Endothelial cell of umbilical vein (primary cell): ENCODE measurements around the gene RNF213.

Experiments
- EZH2 ChIP-seq: IDR thresholded peaks from 2 replicates; pipeline ENCODE4 v1.6.1; 2012; ENCODE audit warnings: borderline replicate concordance, low read depth, mild to moderate bottlenecking, moderate library complexity, low read length, inconsistent platforms; ENCODE audit not compliant: severe bottlenecking
- JUN ChIP-seq: IDR thresholded peaks from 2 replicates; pipeline ENCODE4 v1.6.1; 2011; ENCODE audit warnings: borderline replicate concordance, low read depth; ENCODE audit not compliant: insufficient read length, insufficient read depth
- MYC ChIP-seq: IDR thresholded peaks from one replicate; pipeline ENCODE4 v1.6.1; 2011; ENCODE audit warnings: mild to moderate bottlenecking, low read depth, low read length
- POLR2A ChIP-seq: IDR thresholded peaks from 2 replicates; pipeline ENCODE4 v1.6.1; 2012; ENCODE audit warnings: low read depth, mild to moderate bottlenecking, control low read depth, low read length
- POLR2AphosphoS5 ChIP-seq: IDR thresholded peaks from 2 replicates; pipeline ENCODE4 v1.6.1; 2012; ENCODE audit warnings: low read depth, mild to moderate bottlenecking, control low read depth, low read length, moderate library complexity; ENCODE audit not compliant: insufficient read depth
- TF ChIP-seq, protein P1 (sequence below), 2 donors: IDR thresholded peaks; 1 replicate in 1 of 2; 2 replicates in 1 of 2; pipeline ENCODE4 v1.5.1; 2011; ENCODE audit warnings: low read length in 2 of 2, mild to moderate bottlenecking in 2 of 2, moderate library complexity in 2 of 2, control low read depth in 1 of 2, inconsistent platforms in 1 of 2, low read depth in 1 of 2; ENCODE audit not compliant: insufficient read depth in 1 of 2; ENCODE audit errors: extremely low read depth in 1 of 2
- TF ChIP-seq, protein P2 (sequence below): IDR thresholded peaks from 2 replicates; pipeline ENCODE4 v1.6.1; 2011; ENCODE audit not compliant: insufficient read depth, insufficient read length

DNA sequence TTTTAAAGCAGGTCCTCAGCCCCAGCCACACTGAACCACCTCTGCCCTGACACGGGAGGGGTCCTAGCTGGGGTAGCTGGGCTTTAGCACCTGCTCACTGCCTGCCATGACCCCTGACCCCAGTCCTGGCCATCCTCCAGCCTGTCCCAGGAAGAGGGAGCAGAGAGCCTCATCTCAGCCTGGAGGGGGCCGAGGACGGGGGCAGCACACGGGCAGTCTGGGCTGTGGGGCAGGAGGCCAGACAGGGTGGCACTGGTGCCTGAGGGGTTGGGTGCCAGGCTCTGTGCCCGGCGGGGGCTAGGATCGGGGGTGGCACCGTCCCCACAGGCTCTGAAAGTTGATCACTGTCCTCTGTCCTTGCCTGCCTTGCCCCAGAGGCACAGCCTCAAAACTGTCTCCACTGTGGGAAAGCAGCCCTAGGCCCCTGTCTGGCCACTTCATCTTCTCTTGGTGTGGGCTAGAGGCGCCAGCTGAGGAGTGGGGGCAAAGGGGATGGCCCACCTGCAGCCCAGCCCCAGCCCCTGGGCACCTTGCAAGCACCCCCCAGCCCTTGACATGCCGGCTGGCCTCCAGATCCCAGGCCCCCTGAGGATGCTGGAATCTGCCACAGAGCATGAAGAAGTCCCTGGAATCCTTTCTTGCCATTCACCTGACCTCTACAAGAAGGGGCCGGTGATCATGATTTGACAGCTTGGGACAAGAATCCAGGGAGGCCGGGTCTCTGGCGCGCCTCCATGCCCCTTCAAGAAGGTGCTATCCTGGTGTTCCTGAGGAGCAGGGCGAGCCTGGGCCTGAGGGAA, 170.0 kb downstream of the RNF213 start:
- TF ChIP-seq, protein P1, sequence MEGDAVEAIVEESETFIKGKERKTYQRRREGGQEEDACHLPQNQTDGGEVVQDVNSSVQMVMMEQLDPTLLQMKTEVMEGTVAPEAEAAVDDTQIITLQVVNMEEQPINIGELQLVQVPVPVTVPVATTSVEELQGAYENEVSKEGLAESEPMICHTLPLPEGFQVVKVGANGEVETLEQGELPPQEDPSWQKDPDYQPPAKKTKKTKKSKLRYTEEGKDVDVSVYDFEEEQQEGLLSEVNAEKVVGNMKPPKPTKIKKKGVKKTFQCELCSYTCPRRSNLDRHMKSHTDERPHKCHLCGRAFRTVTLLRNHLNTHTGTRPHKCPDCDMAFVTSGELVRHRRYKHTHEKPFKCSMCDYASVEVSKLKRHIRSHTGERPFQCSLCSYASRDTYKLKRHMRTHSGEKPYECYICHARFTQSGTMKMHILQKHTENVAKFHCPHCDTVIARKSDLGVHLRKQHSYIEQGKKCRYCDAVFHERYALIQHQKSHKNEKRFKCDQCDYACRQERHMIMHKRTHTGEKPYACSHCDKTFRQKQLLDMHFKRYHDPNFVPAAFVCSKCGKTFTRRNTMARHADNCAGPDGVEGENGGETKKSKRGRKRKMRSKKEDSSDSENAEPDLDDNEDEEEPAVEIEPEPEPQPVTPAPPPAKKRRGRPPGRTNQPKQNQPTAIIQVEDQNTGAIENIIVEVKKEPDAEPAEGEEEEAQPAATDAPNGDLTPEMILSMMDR (IDR thresholded peaks at IDR 0.05; ENCODE audit: extremely low read depth in 1 of 2, insufficient read depth in 1 of 2, low read depth in 1 of 2, low read length in 2 of 2): no peak
- TF ChIP-seq POLR2A (no peak), EZH2 (no peak), MYC (no peak), POLR2AphosphoS5 (no peak), JUN (no peak)
- TF ChIP-seq, protein P2, sequence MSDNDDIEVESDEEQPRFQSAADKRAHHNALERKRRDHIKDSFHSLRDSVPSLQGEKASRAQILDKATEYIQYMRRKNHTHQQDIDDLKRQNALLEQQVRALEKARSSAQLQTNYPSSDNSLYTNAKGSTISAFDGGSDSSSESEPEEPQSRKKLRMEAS: no peak
